ACHN (cell line): Measurements from ENCODE around the gene MSH3.

ENCODE experiments used
- DNase-seq: peaks from one replicate; pipeline ENCODE4 v3.0.0-alpha.2; 2015
- in situ Hi-C: cut with HindIII; loops from 2 replicates; pipeline ENCODE4 v1.10.0; 2017; ENCODE audit warnings: low sequenced_read_pairs, low pct_ligation_motif_present, low pct_unique_long_range_greater_than_20kb

MSH3 gene

DNA sequence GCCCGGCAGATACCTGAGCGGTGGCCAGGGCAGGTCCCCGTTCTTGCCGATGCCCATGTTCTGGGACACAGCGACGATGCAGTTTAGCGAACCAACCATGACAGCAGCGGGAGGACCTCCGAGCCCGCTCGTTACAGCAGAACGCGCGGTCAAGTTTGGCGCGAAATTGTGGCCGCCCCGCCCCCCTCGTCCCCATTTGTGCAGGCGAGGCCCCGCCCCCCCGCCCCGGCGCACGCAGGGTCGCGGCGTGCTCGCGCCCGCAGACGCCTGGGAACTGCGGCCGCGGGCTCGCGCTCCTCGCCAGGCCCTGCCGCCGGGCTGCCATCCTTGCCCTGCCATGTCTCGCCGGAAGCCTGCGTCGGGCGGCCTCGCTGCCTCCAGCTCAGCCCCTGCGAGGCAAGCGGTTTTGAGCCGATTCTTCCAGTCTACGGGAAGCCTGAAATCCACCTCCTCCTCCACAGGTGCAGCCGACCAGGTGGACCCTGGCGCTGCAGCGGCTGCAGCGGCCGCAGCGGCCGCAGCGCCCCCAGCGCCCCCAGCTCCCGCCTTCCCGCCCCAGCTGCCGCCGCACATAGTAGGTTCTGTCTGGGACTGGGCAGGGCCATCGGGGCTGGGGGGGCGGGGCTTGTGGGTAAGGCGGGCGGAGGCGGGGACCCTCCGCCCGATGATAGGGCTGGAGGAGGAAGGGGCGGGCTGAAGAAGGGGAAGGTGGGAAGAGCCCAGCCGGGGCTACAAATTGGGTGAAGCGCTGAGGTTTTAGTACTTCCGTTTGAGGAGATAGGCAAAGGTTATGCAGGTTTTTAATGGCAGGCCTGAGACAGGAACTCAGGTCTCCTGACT is at the start of gene MSH3, which contains the start of gene DHFR:
MSH3 (plus strand) TSS at position 262 of the 840 bp plus-strand sequence; CDS start at position 338, 76 bp downstream.
DHFR (minus strand) TSS at position 593 of the 840 bp plus-strand sequence; CDS start at position 99, 494 bp downstream.
- DNase-seq = peak; percentile 89
- in situ Hi-C loops = no loop called here

DNA sequence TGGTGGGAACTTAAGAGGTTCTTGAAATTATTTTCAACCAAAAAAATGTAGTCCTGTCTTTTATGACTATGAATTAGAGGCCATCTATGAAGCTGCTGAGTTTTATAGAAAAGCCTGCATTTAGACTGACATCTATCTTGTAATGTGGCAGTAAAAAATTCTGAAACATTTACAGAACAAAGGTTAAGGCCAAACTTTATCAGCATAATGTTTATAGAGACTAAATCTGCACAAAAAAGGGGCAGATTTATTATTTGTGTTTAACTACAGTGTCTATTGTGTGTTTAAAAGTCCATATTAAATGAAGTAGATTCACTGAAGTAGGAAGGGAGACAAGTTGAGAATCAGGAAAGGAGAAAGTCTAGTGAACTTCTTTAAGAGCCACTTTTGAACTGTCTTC is 47.1 kb upstream of the MSH3 start:
- in situ Hi-C loops = no loop called here
- DNase-seq = no peak

DNA sequence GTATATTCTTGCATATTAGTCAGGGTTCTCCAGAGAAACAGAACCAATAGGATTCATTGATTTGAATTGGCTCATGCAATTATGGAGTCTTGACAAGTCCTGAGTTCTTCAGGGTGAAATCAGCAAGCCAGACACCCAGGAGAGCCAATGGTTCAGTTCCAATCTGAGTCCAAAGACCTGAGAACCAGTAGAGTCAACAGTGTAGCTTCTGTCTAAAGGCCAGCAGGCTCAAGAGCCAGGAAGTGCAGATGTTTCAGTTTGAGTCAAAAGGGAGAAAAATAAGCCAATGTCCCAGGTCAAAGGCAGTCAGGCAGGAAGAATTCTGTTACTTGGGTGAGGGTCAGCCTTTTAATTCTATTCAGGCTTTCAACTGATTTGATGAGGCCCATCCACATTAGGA is 46.6 kb upstream of the MSH3 start:
- DNase-seq = no peak
- in situ Hi-C loops = no loop called here

DNA sequence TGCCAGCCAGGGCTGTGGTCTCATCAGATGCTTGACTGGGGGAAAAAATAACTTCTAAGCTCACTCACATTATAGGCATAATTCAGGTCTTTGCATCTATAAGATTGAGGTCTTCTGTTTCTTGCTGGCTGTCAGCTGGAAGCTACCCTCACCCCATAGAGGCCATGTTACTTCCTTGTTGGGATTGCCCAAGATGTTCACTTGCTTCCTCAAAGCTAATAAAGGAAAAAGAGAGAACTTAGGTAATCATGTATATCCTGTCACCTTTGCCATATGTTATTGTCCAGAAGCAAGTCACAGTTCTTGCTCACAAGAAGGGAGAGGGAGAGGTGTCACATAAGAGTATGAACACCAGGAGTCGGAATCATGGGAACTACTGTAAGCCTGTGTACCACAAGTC is 45.7 kb upstream of the MSH3 start:
- in situ Hi-C loops = no loop called here
- DNase-seq = no peak

DNA sequence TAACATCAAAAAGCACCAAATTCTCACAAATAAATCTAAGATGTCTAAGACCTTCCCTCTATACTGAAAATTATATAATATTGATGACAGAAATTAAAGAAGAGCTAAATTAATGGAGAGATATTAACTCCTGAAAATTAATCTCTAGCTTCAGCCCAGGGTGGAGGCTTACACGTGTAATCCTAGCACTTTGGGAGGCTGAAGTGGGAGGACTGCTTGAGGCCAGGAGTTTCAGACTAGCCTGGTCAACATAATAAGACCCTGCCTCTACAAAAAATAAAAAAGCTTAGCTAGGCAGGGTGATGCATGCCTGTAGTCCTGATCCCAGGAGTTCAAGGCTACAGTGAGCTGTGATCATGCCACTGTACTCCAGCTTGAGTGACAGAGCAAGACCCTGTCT is 44.8 kb upstream of the MSH3 start:
- in situ Hi-C loops = no loop called here
- DNase-seq = no peak

DNA sequence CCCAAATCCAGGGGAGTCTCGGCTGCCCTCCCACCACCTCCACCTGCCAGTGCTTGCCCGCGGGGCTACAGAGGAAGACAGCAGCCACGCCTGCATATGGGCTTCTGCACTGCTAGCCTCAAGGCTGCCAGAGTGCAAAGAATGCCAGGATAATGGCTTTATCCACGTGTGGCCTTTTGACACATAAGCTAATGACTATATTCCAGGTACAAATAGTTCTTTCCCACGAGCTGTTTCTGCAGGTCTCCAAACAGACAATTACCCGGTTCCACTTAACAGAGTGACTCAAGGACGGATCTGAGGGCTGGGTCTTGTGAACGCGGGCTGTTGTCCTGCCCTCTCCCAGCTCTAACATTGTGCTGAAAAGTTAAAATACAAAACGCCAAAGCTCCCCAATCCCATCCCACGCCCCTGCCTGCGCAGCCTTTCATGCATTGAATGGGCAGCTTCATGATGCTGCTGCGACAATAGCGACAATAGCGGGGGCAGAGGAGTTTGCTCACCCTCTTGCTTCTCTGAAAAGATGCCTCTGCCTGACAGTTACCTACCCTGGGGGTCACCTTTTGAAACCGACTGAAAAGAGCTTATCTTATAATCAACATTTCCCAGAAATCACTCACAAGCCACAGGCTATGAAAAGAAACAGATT is 39.1 kb upstream of the MSH3 start:
- in situ Hi-C loops = no loop called here
- no peak for DNase-seq

DNA sequence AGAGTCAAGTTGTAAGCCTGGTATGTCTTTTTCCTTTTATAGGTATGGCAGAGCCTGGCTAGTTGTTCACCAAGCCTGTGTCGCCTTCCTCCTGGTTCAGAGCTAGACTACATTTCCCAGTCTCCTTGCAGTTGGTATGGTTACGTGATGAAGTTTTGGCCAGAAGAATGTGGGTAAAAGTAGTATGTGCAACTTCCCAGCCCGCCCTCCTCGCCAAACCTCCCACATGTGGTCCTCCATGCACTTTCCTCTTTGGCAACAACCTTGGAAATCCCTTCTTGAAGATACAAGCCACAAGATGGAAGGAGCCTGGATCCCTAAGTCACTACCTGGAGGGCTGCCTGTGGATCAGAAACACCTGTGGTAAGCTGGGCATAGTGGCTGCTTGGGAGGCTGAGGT is 36.0 kb upstream of the MSH3 start:
- in situ Hi-C loops = no loop called here
- no peak for DNase-seq

DNA sequence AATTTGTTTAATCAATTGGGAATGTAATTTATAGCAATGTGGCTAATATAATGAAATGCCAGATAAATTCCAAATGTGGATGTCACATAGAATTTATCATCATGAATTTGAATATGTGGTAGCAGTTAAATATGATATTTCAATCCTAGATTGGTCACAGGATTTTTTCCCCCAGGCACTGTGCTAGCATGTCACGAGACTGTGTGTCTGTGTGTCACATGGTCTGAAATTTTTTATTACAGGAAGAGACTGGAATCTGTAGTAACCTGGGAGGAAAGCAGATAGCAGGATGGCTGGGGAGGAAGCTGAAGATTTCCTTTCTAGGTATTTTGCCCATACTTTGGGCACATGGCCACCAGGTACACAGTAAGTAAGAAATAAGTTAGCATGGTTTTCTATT is 35.4 kb upstream of the MSH3 start:
- DNase-seq = no peak
- in situ Hi-C loops = no loop called here

DNA sequence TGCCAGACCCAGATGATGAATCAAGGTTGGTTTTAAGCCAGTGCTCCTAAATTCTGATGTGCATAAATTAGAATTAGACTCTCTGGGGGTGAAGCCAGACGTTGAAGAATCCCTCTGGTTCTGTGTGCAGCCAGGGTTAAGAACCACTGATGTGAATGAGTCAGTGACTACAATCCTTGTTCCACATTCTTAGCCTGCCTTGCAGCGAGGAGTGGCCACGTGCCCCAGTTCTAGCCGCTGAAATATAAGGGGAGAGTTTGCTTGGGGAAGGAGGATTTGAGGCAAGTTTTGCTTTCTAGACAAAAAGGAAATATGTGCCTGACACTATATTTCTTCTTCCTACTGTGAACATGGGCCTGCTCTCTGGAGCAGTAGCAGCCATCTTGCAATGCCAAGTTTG is 34.2 kb upstream of the MSH3 start:
- peak; percentile 31 for DNase-seq
- in situ Hi-C loops = no loop called here

DNA sequence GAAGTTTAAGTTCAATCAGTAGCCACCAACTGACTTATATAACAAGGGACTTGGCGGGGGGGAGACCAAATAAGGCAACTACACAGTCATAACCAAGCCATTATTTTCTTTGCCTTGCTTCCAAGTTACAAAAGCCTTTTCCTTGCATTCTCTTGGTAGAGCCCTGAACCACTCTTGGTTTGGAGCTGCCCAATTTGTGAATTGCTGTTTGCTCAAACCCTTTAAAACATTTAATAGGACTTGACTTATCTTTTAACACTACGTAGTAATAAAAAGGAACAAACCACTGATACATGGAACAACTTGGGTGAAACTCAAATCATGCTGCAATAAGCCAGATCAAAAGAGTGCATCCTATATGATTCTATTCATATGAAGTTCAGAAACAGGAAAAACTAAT is 31.7 kb upstream of the MSH3 start:
- in situ Hi-C loops = no loop called here
- no peak for DNase-seq

DNA sequence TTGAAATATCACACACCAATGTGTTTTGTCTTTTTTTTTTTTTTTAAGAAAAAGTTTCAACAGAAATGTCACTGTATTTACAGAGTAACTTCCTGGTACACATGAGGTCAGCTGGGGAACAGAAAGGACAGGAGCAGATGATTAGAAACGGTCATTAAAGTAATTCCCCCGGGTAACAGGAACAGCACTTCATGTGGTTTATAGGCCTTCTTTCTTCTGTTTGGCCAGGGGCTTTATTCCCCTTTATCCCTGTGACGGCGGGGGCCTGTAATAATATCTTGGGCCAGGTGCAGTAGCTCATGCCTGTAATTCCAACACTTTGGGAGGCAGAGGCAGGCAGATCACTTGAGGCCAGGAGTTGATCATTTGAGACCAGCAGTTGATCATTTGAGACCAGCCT is 30.5 kb upstream of the MSH3 start:
- DNase-seq = no peak
- in situ Hi-C loops = no loop called here

DNA sequence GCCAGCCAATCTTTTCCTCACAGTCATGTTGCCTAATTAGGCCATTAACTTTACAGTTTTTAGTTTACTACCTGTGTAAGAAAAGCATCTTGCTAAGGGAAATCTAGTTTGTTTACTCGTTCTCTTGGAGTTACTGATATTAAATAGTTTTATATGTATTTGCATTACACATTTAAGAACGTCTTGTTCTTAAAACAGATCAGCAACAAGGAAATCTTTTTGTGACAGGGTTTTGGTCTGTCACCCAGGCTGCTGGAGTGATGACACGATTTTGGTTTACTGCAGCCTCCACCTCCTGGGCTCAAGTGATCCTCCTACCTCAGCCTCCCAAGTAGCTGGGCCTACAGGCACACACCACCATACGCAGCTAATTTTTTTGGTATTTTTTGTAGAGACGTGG is 29.2 kb upstream of the MSH3 start:
- in situ Hi-C loops = no loop called here
- DNase-seq = no peak

DNA sequence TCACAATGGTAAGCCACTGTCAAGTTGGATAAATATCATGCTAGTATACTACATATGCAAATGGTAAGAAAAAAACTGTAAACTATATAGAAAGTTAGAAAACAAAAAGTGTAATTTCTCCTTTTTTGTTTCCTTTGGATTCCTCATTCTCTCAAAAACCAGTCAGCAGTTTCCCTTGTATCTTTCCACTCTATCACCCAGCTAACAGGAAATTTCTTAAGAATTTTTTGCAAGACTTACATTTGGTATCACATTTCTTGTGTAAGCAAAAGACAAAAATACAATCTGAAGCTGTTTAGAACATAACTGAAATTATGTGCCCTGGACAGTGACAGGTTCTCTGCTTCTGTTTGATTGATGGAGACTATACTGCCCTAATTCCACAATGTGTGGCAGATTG is 25.2 kb upstream of the MSH3 start:
- in situ Hi-C loops = no loop called here
- DNase-seq = no peak

DNA sequence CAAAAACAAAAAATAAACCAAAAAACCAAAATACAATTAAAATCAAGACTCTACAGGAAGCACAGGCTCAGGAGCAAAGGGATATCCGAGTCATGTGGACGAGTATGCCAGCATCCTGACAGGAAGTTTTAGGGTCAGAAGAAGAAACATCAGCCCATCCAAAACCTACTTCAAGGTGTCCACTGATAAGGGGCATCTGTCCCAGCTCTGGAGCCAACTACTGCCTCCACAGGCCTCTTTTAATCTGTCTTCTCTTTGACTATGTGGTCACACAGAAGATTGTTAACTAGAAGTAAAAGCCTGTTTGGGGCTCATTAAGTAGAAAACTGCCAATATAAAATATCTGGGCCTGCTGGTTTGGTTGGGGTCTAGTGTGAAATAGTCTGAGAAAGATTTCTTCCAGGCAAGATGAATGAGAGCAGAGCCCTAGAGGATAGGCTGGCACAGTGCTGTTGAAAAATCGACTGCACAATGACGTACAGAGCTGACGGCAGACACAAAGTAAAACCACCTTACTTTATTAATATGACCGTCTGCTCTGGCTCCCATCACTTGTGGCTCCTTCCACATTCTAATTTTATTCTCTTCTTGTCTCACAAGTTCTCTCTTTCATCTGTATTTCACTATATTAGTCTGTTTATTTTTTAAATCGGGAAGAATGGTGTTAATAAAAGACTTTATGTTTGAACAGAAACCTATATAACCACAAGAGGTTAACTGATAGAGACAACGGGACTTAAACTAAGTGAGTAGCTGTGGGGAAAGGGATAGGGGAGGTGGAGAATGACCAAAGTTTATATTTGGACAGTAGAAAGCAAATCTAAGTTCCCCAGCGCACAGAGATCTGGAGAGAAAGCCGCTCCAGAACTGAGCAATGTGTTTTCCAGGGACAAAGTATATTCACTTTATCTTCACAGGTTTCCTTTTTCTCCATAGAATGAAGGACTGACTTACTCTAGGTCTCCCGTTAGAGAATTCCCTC is 22.9 kb upstream of the MSH3 start:
- no peak for DNase-seq
- in situ Hi-C loops = no loop called here

DNA sequence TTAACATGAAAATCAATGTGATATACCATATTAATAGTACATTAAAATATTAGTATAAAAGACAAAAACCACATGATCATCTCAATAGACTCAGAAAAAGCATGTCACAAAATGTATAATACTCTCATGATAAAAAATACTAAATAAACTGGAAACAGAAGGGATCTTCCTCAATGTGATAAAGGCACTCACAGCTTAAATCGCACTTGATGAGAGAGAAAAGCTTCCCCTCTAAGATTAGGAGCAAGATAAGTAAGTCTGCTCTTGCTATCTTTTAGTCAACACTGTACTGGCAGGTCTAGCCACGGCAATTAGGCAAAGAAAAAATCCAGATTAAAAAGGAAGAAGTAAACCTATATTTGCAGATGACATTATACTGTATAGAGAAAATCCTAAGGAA is 21.8 kb upstream of the MSH3 start:
- DNase-seq = no peak
- in situ Hi-C loops = no loop called here

DNA sequence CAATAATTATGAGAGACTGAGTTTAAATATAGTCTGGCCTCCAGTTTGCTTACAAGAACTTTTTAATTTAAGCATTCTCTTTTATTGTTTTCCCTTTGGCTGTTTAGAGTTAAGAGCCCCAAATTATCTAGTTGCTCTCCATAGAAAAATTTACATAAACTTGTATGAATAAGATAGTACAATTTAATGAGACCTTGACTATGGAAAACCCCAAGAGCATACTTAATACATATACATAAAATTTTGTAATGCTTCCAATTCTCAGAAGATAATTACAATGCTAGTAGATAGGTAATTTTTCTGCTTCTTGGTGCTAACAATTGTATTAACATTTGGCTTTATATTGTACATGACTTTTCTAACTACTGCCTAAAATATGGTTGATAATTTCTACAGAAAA is 20.3 kb upstream of the MSH3 start:
- DNase-seq = no peak
- in situ Hi-C loops = no loop called here

DNA sequence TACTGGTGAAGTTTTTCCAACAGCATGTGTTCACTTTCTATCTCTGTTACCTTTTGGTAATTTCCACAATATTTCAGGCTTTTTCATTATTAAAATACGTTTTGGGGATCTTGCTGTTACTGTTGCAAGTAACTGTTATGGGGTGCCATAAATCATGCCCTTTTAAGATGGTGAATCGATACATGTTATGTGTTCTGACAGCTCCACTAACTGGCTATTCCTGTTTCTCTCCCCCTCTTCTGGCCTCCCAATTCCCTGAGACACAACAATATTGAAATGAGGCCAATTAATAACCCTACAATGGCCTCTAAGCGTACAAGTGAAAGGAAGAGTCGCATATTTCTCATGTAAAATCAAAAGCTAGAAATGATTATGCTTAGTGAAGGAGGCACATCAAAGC is 13.1 kb upstream of the MSH3 start:
- DNase-seq = no peak
- in situ Hi-C loops = no loop called here

DNA sequence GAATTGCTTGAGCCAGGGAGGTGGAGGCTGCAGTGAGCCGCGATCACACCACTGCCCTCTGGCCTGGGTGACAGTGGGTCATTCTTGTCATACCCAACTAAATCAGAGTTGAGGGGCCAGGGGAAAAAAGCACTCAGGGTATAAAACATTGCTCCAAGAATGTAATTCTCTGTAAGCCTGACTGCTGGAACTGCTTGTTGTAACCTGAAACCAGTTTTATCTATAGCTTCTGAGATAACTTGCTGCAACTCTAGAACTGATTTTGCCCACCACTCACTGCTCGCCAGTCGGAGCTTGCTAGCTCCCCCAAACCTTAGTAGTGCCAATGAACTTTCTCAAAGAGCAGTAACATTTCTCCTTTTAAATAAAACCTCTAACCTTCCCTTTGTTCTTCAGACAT is 9.6 kb upstream of the MSH3 start:
- DNase-seq = no peak
- in situ Hi-C loops = no loop called here

DNA sequence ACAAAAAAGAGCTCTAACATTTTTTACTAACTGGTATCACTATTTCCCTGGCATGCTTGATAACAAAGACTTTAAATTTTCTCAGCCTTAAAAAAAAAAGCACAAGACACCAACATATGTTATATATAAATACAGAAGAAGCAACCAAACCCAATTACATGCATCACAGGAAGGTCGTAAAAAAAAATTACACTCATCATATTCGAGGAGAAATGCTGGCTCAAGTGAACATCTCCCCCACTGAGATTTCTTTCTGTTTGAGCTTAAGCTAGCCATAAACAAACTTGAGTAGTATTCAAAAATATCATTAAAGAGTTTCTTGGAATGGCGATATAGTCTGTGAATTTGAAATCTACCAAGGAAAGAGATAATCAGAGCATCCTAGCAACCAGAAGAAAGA is 7.5 kb upstream of the MSH3 start:
- in situ Hi-C loops = no loop called here
- no peak for DNase-seq
